Activated CD4-positive, alpha-beta T cell treated with anti-CD3 and anti-CD28 coated beads for 1 hour (primary cell): ENCODE results near the gene ALG14.
"Not testable (repeated sequence)": the region's sequence is repeated elsewhere in the genome, so short reads cannot be mapped to it uniquely, and the experiment has no call there.

ENCODE experiments used
- DNase-seq: peaks from one replicate; pipeline ENCODE4 v3.0.0-alpha.2; 2020

The ALG14 gene

DNA sequence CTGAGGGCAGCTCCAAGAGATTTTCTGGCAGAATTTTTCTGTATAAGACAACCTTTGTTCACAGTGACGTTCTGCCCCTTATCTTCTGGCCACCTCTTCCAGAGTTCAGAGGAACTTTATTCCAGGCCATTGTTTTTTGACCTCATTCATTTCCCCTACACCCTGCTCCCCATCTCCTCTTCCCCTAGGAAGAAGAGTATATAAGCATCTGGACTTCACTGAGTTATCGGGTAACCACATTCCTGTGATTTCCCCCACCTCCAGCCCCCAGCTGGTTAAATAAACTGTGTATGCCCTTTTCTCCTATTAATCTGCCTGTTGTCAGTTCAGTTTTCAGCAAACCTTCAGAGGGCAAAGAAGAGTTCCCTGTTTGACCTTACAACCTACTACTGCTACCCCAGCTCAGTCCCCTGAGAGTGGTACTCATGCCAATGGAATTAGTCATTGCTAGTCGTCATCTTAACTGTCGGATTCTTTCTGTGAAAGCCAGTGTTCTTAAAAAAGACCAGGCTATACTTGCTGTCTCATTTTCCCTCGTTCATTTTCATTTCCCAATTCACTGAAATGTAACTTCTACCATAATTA, 14.3 kb upstream of the ALG14 start:
- no peak for DNase-seq

GRCh38 chr1:95085376-95085775, 12.6 kb upstream of the ALG14 start:
- DNase-seq, result no peak

- DNase-seq, result no peak
Measured at GRCh38 chr1:95084317-95085176, 11.8 kb upstream of the ALG14 start.

DNA sequence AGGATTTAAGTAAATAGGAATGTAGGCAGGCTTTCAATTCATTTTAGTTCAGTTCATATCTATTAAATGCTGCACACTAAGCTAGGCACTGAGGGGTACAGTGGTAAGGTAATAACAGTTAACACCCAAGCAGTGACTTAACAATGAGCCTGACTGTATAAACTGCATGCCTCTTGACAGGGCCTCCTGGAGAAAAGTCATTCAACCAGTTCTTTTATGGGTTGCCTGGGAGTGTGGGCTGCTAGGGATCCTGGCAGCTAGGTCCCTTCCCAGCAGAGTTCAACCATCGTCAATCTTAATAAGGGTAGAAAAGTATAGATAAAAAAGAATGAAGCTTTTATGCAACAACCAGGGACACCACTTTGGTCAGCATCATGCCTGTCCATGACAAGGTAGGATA, 8.1 kb upstream of the ALG14 start:
- no peak for DNase-seq

- no peak for DNase-seq
Measured at GRCh38 chr1:95080446-95080845, 7.7 kb upstream of the ALG14 start.

DNA sequence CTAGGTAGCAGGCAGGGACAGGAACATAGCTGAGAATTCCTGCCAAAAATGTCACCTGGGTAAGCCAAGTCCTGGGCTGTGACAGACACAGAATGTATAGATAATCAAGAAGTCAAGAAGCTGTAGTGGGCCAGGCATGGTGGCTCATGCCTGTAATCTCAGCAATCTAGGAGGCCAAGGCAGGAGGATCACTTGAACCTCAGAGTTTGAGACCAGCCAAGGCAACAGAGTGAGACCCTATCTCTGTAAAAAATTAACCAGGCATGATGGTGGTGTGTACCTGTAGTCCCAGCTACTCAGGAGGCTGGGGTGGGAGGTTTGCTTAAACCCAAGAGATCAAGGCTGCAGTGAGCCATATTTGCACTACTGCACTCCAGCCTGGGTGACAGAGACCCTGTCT, 3.3 kb upstream of the ALG14 start:
- DNase-seq, result no peak

DNA sequence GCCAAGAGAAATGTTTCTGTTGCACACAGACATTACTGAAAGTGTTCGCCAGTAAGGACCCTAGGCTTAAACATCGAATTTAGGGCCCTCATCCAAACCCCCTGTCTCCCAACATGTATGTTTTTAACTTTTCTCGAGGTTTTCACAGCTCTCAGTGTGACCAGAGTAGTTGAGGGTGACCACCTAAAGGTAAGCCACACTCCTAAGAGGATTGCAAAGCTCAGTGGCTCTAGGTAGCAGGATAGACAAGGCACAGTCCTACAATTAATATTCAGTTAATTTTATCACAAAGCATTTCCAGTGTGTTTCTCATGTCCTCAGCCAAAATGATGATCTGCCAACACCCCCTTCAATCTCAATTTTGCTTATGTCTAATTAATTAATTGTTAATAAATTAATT, 695 bp upstream of the ALG14 start:
- no peak for DNase-seq

DNA sequence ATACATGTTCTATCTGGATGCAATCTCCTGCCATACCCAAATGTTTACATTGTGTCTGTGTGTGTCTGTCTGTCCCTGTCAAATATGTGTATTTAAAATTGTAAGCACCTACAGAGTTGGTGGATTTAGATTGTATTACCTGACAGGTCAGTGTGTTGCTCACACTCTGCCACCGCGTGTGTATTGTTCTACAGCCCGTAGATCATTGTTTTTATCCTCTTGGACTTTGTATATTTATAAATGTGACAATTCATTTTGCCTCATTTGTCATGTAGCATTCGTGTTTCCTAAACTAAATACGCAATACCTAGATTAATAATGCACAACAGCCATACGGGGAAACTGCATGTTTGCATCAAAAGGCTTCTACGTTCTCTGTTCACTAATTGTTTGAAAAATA, 634 bp downstream of the ALG14 start:
- DNase-seq, result no peak

- no peak for DNase-seq
Measured at GRCh38 chr1:95071539-95071938, 1.2 kb downstream of the ALG14 start.

- no peak for DNase-seq
Measured at GRCh38 chr1:95069710-95070093, 3.0 kb downstream of the ALG14 start.

DNA sequence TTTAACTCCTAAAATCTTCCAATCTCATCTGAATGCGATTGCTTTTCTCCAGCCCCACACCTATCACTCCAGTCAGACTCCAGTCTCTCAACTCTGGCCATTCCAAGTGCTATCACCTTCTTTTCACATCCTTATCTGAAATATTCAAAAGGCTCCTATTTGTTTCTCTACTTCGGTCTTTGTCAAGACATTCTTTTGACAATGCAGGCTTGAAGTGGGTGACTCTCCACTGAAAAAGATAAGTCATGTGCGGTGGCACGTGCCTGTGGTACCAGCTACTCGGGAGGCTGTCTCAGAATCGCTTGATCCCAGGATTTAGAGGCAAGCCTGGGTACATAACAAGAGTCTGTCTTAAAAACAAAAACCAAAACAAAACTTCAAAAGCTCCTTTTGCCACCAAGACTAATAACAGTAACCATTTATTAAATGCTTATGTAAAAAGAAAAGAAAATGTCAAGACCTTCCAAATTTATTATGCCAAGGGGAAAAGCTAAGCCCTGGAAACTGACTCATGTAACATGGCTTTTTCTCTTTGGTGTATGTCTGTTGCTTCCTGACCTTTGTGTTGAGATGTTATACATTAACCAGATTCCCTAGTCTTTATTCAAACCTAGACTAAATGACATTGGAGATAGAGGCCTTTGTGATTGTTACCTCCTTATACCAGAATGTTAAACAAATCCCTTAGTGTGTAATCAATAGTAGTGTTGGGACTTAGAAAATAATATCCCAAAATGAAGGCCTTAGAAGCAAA, 3.6 kb downstream of the ALG14 start:
- no peak for DNase-seq

GRCh38 chr1:95067568-95067967, 5.2 kb downstream of the ALG14 start:
- no peak for DNase-seq

GRCh38 chr1:95067062-95067461, 5.7 kb downstream of the ALG14 start:
- DNase-seq, result no peak

- no peak for DNase-seq
Measured at GRCh38 chr1:95061445-95062006, 11.2 kb downstream of the ALG14 start.

DNA sequence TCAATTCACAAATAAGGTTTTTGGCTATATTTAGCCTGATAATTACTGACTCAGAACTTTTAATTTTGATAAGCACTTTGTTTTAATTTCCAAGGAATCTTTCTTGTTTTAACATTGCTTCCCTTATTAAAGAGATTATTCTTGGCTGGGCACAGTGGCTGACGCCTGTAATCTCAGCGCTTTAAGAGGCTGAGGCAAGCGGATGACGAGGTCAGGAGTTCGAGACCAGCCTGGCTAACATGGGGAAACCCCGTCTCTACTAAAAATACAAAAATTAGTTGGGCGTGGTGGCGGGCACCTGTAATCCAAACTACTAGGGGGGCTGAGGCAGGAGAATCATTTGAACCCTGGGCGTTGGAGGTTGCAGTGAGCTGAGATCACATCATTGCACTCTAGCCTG, 13.8 kb downstream of the ALG14 start:
- no peak for DNase-seq

GRCh38 chr1:95057351-95057750, 15.4 kb downstream of the ALG14 start:
- DNase-seq, result no peak

GRCh38 chr1:95049935-95050334, 22.8 kb downstream of the ALG14 start:
- DNase-seq, result no peak

GRCh38 chr1:95048317-95048716, 24.4 kb downstream of the ALG14 start:
- DNase-seq, result no peak

- DNase-seq, result not testable (repeated sequence)
Measured at GRCh38 chr1:95047624-95048023, 25.1 kb downstream of the ALG14 start.

DNA sequence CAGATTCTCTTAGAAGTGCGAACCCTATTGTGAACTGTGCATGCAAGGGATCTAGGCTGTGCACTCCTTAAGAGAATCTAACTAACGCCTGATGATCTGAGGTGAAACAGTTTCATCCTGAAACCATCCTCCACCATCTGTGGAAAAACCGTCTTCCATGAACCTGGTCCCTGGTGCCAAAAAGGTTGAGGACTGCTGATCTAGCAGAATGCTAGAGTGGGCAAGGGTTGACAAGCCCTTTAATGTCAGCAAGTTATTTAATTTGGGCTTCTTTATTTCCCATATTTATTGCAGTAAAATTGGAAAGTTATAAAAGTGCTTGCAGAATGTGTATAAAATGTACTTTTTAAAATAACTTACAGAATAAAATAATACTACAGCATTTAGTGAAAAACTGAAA, 26.4 kb downstream of the ALG14 start:
- DNase-seq, result no peak

DNA sequence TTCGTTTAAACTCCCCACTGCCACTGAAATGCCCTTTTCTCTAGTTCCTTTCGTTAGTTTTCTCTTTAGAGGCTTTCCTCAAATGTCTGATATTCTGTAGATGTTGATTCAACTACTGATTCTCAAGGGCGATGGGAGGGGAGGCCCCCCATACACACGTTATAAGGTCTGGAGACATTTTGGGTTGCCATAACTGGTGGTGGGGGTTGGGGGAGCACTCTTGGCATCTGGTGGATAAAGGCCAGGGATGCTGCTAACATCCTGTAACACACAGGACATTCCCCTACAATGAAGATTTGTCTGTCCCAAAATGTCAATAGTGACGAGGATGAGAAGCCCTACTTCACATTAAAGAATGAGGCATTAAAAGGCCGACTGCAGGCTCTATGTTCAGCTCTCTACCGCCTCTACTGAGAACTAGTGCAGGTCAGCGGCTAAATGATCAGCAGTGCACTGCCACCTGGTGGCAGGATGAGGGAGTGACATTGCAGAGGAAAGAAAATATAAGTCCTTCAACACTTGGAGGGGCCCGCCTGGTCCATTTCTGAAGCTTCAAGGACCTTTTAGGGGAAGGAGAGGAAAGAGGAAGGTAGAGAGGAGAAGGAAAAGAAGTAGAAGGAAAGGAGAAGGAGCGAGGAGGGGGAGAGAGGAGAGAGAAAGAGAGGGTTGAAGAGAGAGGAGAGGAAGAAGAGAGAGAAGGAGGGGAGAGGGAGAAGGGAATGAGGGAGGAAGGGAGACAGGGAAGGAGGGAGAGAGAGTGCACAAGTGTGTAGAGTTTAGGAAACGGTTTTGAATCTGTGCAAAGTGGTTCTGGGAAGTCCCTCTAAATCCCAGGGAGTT, 29.4 kb downstream of the ALG14 start:
- peak; percentile 70 for DNase-seq

GRCh38 chr1:95042286-95042685, 30.5 kb downstream of the ALG14 start:
- no peak for DNase-seq
